IMR-90 (cell line): ENCODE data around the gene SHISA3. TPM values are rescaled to one million over a fixed set of nuclear protein-coding genes. Genes with fewer than 3 reads are reported as not detected.

ENCODE experiments used
- ATAC-seq: fragments of 200-7000 bp; cut with Tn5 transposase; 2 replicates; pipeline ENCODE4 v1.9.1; 2020; ENCODE audit warnings: low read depth, mild to moderate bottlenecking, moderate library complexity
- BruUV-seq: library from RNA; stranded (reverse); fragments of 400-500 nt; replicated peaks from 2 replicates; lab custom pipeline; 2021; lab: Mats Ljungman, UMichigan
- CTCF ChIA-PET: fragments of 300-600 bp; formaldehyde crosslinking; extraction: SDS; loops from one replicate; lab custom pipeline; 2021; ENCODE audit warnings: antibody characterized with exemption; lab: Yijun Ruan, JAX
- POLR2A ChIA-PET: fragments of 300-600 bp; sonication (Branson Sonifier 250); formaldehyde crosslinking; loops from one replicate; lab custom pipeline; 2022; ENCODE audit warnings: antibody characterized with exemption; ENCODE audit not compliant: unreplicated experiment; lab: Charles Lee
- DNase-seq: peaks from one replicate; pipeline ENCODE4 v3.0.0; 2013
- H2AFZ ChIP-seq: replicated peaks from 2 replicates; pipeline ENCODE3; 2013; ENCODE audit warnings: low read length, mild to moderate bottlenecking; ENCODE audit not compliant: poor library complexity
- H2AK5ac ChIP-seq: 2 replicates; pipeline ENCODE4 v1.6.1; 2013; ENCODE audit warnings: low read depth, low read length, inconsistent platforms
- H2AK9ac ChIP-seq: replicated peaks from 2 replicates; pipeline ENCODE3; 2013; ENCODE audit warnings: mild to moderate bottlenecking, low read depth, low read length, moderate library complexity; ENCODE audit not compliant: poor library complexity
- H2BK120ac ChIP-seq: 2 replicates; pipeline ENCODE4 v1.6.1; 2013; ENCODE audit warnings: low read depth, low read length, inconsistent platforms
- H2BK15ac ChIP-seq: 3 replicates; pipeline ENCODE4 v1.6.1; 2013; ENCODE audit warnings: low read depth, low read length, inconsistent platforms
- H2BK20ac ChIP-seq: 2 replicates; pipeline ENCODE4 v1.6.1; 2013; ENCODE audit warnings: low read depth, mild to moderate bottlenecking, inconsistent platforms, low read length, moderate library complexity
- H2BK5ac ChIP-seq: 2 replicates; pipeline ENCODE4 v1.6.1; 2013; ENCODE audit warnings: mild to moderate bottlenecking, low read depth, low read length, inconsistent platforms; ENCODE audit not compliant: poor library complexity, severe bottlenecking
- H3K14ac ChIP-seq: replicated peaks from 2 replicates; pipeline ENCODE4 v1.6.1; 2013; ENCODE audit warnings: low read depth, low read length, inconsistent platforms
- H3K18ac ChIP-seq: 2 replicates; pipeline ENCODE4 v1.6.1; 2013; ENCODE audit warnings: low read depth, low read length, control low read depth
- H3K23ac ChIP-seq: 2 replicates; pipeline ENCODE4 v1.6.1; 2013; ENCODE audit warnings: low read depth, low read length, inconsistent platforms
- H3K27ac ChIP-seq: 2 replicates; pipeline ENCODE4 v1.5.1; 2013; ENCODE audit warnings: mild to moderate bottlenecking, control low read depth, low read length; ENCODE audit not compliant: insufficient read depth
- H3K27me3 ChIP-seq: 2 replicates; pipeline ENCODE4 v1.6.1; 2013; ENCODE audit warnings: low read length; ENCODE audit not compliant: control insufficient read depth, insufficient read depth
- H3K36me3 ChIP-seq: 2 replicates; pipeline ENCODE4 v1.6.1; 2013; ENCODE audit warnings: low read length, mixed read lengths; ENCODE audit not compliant: control insufficient read depth, insufficient read depth
- H3K4ac ChIP-seq: 2 replicates; pipeline ENCODE4 v1.6.1; 2013; ENCODE audit warnings: low read depth, low read length, inconsistent platforms
- H3K4me1 ChIP-seq: 2 replicates; pipeline ENCODE4 v1.6.1; 2013; ENCODE audit warnings: low read length, mixed read lengths; ENCODE audit not compliant: control insufficient read depth, insufficient read depth
- H3K4me2 ChIP-seq: 2 replicates; pipeline ENCODE4 v1.6.1; 2013; ENCODE audit warnings: low read depth, mild to moderate bottlenecking, control low read depth, low read length, moderate library complexity
- H3K4me3 ChIP-seq: 2 replicates; pipeline ENCODE4 v1.5.1; 2013; ENCODE audit warnings: low read depth, mild to moderate bottlenecking, control low read depth, low read length, moderate library complexity; ENCODE audit not compliant: insufficient read depth
- H3K56ac ChIP-seq: 2 replicates; pipeline ENCODE4 v1.6.1; 2013; ENCODE audit warnings: low read length, inconsistent platforms; ENCODE audit not compliant: insufficient read depth; ENCODE audit errors: extremely low read depth
- H3K79me1 ChIP-seq, 2 experiments: 2 replicates each; pipeline ENCODE4 v1.6.1; 2013; ENCODE audit warnings: low read length in 2 of 2, inconsistent platforms in 1 of 2, low read depth in 1 of 2
- H3K9ac ChIP-seq: 2 replicates; pipeline ENCODE4 v1.6.1; 2013; ENCODE audit warnings: low read depth, low read length, control low read depth
- H3K9me1 ChIP-seq: 2 replicates; pipeline ENCODE4 v1.6.1; 2013; ENCODE audit warnings: low read length, inconsistent platforms; ENCODE audit not compliant: insufficient read depth
- H3K9me3 ChIP-seq: 2 replicates; pipeline ENCODE4 v1.6.1; 2013; ENCODE audit warnings: low read length; ENCODE audit not compliant: control insufficient read depth, insufficient read depth
- H4K20me1 ChIP-seq: 2 replicates; pipeline ENCODE4 v1.6.1; 2013; ENCODE audit warnings: low read length, inconsistent platforms; ENCODE audit not compliant: insufficient read depth
- H4K5ac ChIP-seq: 2 replicates; pipeline ENCODE4 v1.6.1; 2013; ENCODE audit warnings: mild to moderate bottlenecking, low read depth, low read length, control low read depth
- H4K8ac ChIP-seq, 2 experiments: 2 replicates each; pipeline ENCODE4 v1.6.1; 2013; ENCODE audit warnings: low read depth in 2 of 2, low read length in 2 of 2, control low read depth in 1 of 2, inconsistent platforms in 1 of 2
- H4K91ac ChIP-seq: 2 replicates; pipeline ENCODE4 v1.6.1; 2013; ENCODE audit warnings: low read depth, low read length, inconsistent platforms; ENCODE audit not compliant: insufficient read depth
- BHLHE40 ChIP-seq: fragments of 150-350 bp; IDR thresholded peaks from 2 replicates; pipeline ENCODE4 v1.6.1; 2016; ENCODE audit warnings: mild to moderate bottlenecking, low read depth, low read length
- CHD1 ChIP-seq: IDR thresholded peaks from 2 replicates; pipeline ENCODE4 v1.6.1; 2012; ENCODE audit warnings: low read depth, low read length, improper control_type of control experiment
- FOS ChIP-seq: fragments of 150-350 bp; IDR thresholded peaks from 2 replicates; pipeline ENCODE4 v1.6.1; 2016; ENCODE audit warnings: low read depth, low read length
- MAFK ChIP-seq: IDR thresholded peaks from 2 replicates; pipeline ENCODE4 v1.6.1; 2012; ENCODE audit warnings: low read depth, low read length, improper control_type of control experiment
- MAZ ChIP-seq: IDR thresholded peaks from 2 replicates; pipeline ENCODE4 v1.6.1; 2012; ENCODE audit warnings: low read depth, mild to moderate bottlenecking, low read length, improper control_type of control experiment, moderate library complexity, borderline replicate concordance
- POLR2A ChIP-seq: IDR thresholded peaks from 2 replicates; pipeline ENCODE4 v1.6.1; 2012; ENCODE audit warnings: mild to moderate bottlenecking, low read depth, low read length
- RAD21 ChIP-seq: IDR thresholded peaks from 2 replicates; pipeline ENCODE4 v1.6.1; 2012; ENCODE audit warnings: low read length, improper control_type of control experiment
- RCOR1 ChIP-seq: IDR thresholded peaks from 2 replicates; pipeline ENCODE4 v1.6.1; 2012; ENCODE audit warnings: mild to moderate bottlenecking, low read length, improper control_type of control experiment; ENCODE audit not compliant: insufficient replicate concordance
- RFX5 ChIP-seq: IDR thresholded peaks from 2 replicates; pipeline ENCODE4 v1.8.0; 2012; ENCODE audit warnings: low read depth, mild to moderate bottlenecking, low read length, moderate library complexity
- SMC3 ChIP-seq: fragments of 150-350 bp; IDR thresholded peaks from 2 replicates; pipeline ENCODE4 v1.6.1; 2016; ENCODE audit warnings: low read depth, mild to moderate bottlenecking, antibody characterized with exemption, low read length, moderate library complexity
- WGBS, 2 experiments: methylation state at CpG; one replicate each; pipeline versions ENCODE4 v1.1.5 to v1.1.7; 2013; ENCODE audit warnings: missing lambda C conversion rate in 2 of 2; ENCODE audit not compliant: insufficient read length in 1 of 2; ENCODE audit errors: extremely low coverage in 2 of 2; 5-methylcytosine and 5-hydroxymethylcytosine counted together
- dilution Hi-C: fragments of 300-500 bp; cut with HindIII; formaldehyde crosslinking; loops from one replicate; pipeline ENCODE4 v1.14.3; 2018; ENCODE audit warnings: low sequenced_read_pairs; ENCODE audit not compliant: unreplicated experiment
- in situ Hi-C: fragments of 300-500 bp; cut with MboI; formaldehyde crosslinking; loops from 3 replicates; pipeline ENCODE4 v1.14.3; 2019; ENCODE audit warnings: low sequenced_read_pairs, inconsistent platforms, mixed read lengths
- intact Hi-C: fragments of 100-400 bp; cut with micrococcal nuclease; formaldehyde crosslinking; loops from 2 replicates; pipeline ENCODE4 v1.10.0; 2022
- polyA plus RNA-seq, 3 experiments: library from polyadenylated mRNA; depleted of rRNA; stranded (reverse); fragments of >200 nt; gene quantifications; 2 replicates each; pipeline ENCODE4 v1.2.3, GENCODE V29; 2012; ENCODE audit warnings: low replicate concordance in 1 of 3
- total RNA-seq: library from RNA; depleted of rRNA; stranded (reverse); fragments of >200 nt; gene quantifications from 2 replicates; pipeline ENCODE4 v1.2.3, GENCODE V29; 2012
- TF ChIP-seq, protein P1 (sequence below): fragments of 150-350 bp; IDR thresholded peaks from 2 replicates; pipeline ENCODE4 v1.6.1; 2017; ENCODE audit warnings: mild to moderate bottlenecking, antibody characterized with exemption, low read length, low read depth
- TF ChIP-seq, protein P2 (sequence below): fragments of 150-350 bp; IDR thresholded peaks from 2 replicates; pipeline ENCODE4 v1.6.1; 2016; ENCODE audit warnings: low read depth, mild to moderate bottlenecking, low read length, moderate library complexity, borderline replicate concordance

Gene SHISA3
- total and polyA plus RNA-seq, 2 of the 4 experiments (the other 2 are of a cell fraction) = 0.18 to 0.77 TPM

DNA sequence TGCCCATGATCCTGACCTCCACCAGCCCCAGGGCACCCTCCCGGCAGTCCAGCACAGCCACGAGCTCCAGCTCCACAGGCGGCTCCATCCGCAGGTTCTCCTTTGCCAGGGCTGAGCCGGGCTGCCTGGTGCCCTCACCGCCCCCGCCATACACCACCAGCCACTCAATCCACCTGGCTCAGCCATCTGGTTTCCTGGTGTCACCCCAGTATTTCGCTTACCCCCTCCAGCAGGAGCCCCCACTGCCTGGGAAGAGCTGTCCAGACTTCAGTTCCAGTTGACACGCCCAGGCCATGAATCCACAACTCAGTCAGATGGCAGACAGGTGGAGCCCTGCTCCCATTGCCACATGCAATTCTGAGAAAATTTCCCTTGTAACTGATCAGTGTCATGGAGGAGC is 3.9 kb downstream of the SHISA3 start:
- 92% methylated on average over 7 of the region's 9 CpGs; no CpG with 5 or more reads in 1 of the 2 experiments for WGBS, 2 experiments
- no peak overlapping the region; the same call in 1 of the 2 replicates for H3K4me2 ChIP-seq
- no peak overlapping the region for H2AK5ac ChIP-seq
- peaks cover 0 to 3% of the 10 kb centered on the region in 2 experiments; a peak in 1 of 4 replicates for H3K79me1 ChIP-seq
- no peak overlapping the region for H4K8ac ChIP-seq
- no peaks in the 10 kb centered on the region for H3K9me1 ChIP-seq
- no peak overlapping the region for H3K23ac ChIP-seq
- ChIA-PET CTCF (interaction anchor here (0.7 to 1.3 kb wide), 2 partner anchors 27 to 29 kb away, joined by 4 to 5 read pairs; no protein-coding TSS in a partner anchor), POLR2A (no interaction called here)
- H3K36me3 ChIP-seq = peaks cover 19% of the 10 kb centered on the region; the same call in 1 of the 2 replicates
- dilution Hi-C loops = no loop called here
- in situ Hi-C loops = no loop called here
- no peak overlapping the region for H3K9ac ChIP-seq
- H4K91ac ChIP-seq = no peak overlapping the region
- peak overlapping the region; percentile 4; the same call in 1 of the 2 replicates for H3K4me3 ChIP-seq
- ATAC-seq (no peak), DNase-seq (no peak)
- H3K56ac ChIP-seq = no peak overlapping the region
- H3K27ac ChIP-seq = no peak overlapping the region; the same call in 1 of the 2 replicates
- no peak overlapping the region for H2BK5ac ChIP-seq
- no peak overlapping the region for H3K14ac ChIP-seq
- no peak overlapping the region for H2AK9ac ChIP-seq
- TSS peak; percentile 85 for BruUV-seq
- H3K4ac ChIP-seq = no peak overlapping the region
- H3K9me3 ChIP-seq = no peaks in the 10 kb centered on the region
- no peak overlapping the region for H2BK15ac ChIP-seq
- H3K4me1 ChIP-seq = no peaks in the 10 kb centered on the region
- peaks cover 2% of the 10 kb centered on the region; the same call in 1 of the 2 replicates for H3K27me3 ChIP-seq
- intact Hi-C loops = no loop called here
- H4K20me1 ChIP-seq = no peaks in the 10 kb centered on the region
- no peak overlapping the region for H2BK20ac ChIP-seq
- TF ChIP-seq FOS (no peak), CHD1 (no peak), RFX5 (no peak), RAD21 (no peak), SMC3 (no peak), MAFK (no peak), MAZ (no peak), RCOR1 (no peak), BHLHE40 (no peak), POLR2A (no peak)
- TF ChIP-seq, protein P1, sequence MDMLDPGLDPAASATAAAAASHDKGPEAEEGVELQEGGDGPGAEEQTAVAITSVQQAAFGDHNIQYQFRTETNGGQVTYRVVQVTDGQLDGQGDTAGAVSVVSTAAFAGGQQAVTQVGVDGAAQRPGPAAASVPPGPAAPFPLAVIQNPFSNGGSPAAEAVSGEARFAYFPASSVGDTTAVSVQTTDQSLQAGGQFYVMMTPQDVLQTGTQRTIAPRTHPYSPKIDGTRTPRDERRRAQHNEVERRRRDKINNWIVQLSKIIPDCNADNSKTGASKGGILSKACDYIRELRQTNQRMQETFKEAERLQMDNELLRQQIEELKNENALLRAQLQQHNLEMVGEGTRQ = no peak
- TF ChIP-seq, protein P2, sequence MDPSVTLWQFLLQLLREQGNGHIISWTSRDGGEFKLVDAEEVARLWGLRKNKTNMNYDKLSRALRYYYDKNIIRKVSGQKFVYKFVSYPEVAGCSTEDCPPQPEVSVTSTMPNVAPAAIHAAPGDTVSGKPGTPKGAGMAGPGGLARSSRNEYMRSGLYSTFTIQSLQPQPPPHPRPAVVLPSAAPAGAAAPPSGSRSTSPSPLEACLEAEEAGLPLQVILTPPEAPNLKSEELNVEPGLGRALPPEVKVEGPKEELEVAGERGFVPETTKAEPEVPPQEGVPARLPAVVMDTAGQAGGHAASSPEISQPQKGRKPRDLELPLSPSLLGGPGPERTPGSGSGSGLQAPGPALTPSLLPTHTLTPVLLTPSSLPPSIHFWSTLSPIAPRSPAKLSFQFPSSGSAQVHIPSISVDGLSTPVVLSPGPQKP = no peak
- no peak overlapping the region for H4K5ac ChIP-seq
- no peak overlapping the region for H3K18ac ChIP-seq
- no peak overlapping the region for H2AFZ ChIP-seq
- H2BK120ac ChIP-seq = no peak overlapping the region
